Esophagus muscularis mucosa (tissue), 4 donors: Measurements from ENCODE around the gene TMEM225B. TPM values are rescaled to one million over a fixed set of nuclear protein-coding genes. Genes with fewer than 3 reads are reported as not detected.

Experiments used
- DNase-seq: peaks from one replicate; pipeline ENCODE4 v3.0.0-alpha.2; 2017; ENCODE audit errors: extremely low spot score
- H3K27ac ChIP-seq, 4 donors: fragments of 200-600 bp; sonication (generic); replicated peaks in 1 of 4; 1 replicate in 3 of 4; 2 replicates in 1 of 4; pipeline ENCODE4 v1.5.1; 2016 to 2019; ENCODE audit warnings: mild to moderate bottlenecking in 1 of 4
- H3K27me3 ChIP-seq, 4 donors: fragments of 200-600 bp; sonication (generic); one replicate each; pipeline versions ENCODE4 v1.5.1 to v1.6.0; 2016 to 2019
- H3K36me3 ChIP-seq, 4 donors: fragments of 200-600 bp; sonication (generic); one replicate each; pipeline ENCODE4 v1.5.1; 2016 to 2019
- H3K4me1 ChIP-seq, 4 donors: fragments of 200-600 bp; sonication (generic); one replicate each; pipeline ENCODE4 v1.5.1; 2016 to 2019
- H3K4me3 ChIP-seq, 4 donors: fragments of 200-600 bp; sonication (generic); 1 replicate in 2 of 4; 2 replicates in 2 of 4; pipeline ENCODE4 v1.5.1; 2016 to 2019; ENCODE audit warnings: mild to moderate bottlenecking in 4 of 4, moderate library complexity in 1 of 4
- H3K9me3 ChIP-seq, 4 donors: fragments of 200-600 bp; sonication (generic); 1 replicate in 3 of 4; 2 replicates in 1 of 4; pipeline ENCODE4 v1.5.1; 2016 to 2019
- EP300 ChIP-seq: sonication (generic); formaldehyde crosslinking; IDR thresholded peaks from one replicate; pipeline ENCODE4 v1.6.1; 2017; ENCODE audit warnings: antibody characterized with exemption
- POLR2A ChIP-seq: fragments of 450-650 bp; IDR thresholded peaks from one replicate; pipeline ENCODE4 v1.6.1; 2017; ENCODE audit warnings: antibody characterized with exemption, moderate library complexity, mild to moderate bottlenecking, low read depth
- POLR2AphosphoS5 ChIP-seq, 2 donors: sonication (generic); formaldehyde crosslinking; IDR thresholded peaks; one replicate each; pipeline ENCODE4 v1.6.1; 2017; ENCODE audit warnings: antibody characterized with exemption in 2 of 2
- WGBS: methylation state at CpG from one replicate; pipeline ENCODE4 v1.1.5; 2018; 5-methylcytosine and 5-hydroxymethylcytosine counted together
- intact Hi-C: fragments of 100-400 bp; cut with DNase I; formaldehyde crosslinking; loops from one replicate; pipeline ENCODE4 v1.15.1; 2023
- total RNA-seq, 4 donors: library from RNA; depleted of rRNA; stranded (reverse); fragments of >200 nt; gene quantifications; one replicate each; pipeline versions ENCODE4 v1.1.0 to v1.2.1, GENCODE V29; 2016
- TF ChIP-seq, protein P1 (sequence below), 3 experiments: fragments of 200-600 bp in 2 of 3; fragments of 450-650 bp in 1 of 3; sonication (generic) in 2 of 3; IDR thresholded peaks; one replicate each; pipeline ENCODE4 v1.5.1; 2017 to 2019; ENCODE audit warnings: antibody characterized with exemption in 3 of 3, mild to moderate bottlenecking in 2 of 3, moderate library complexity in 1 of 3

TMEM225B gene
- total RNA-seq, 4 donors from 2014 or later, result 0.32 to 0.57 TPM; not detected in 2

DNA sequence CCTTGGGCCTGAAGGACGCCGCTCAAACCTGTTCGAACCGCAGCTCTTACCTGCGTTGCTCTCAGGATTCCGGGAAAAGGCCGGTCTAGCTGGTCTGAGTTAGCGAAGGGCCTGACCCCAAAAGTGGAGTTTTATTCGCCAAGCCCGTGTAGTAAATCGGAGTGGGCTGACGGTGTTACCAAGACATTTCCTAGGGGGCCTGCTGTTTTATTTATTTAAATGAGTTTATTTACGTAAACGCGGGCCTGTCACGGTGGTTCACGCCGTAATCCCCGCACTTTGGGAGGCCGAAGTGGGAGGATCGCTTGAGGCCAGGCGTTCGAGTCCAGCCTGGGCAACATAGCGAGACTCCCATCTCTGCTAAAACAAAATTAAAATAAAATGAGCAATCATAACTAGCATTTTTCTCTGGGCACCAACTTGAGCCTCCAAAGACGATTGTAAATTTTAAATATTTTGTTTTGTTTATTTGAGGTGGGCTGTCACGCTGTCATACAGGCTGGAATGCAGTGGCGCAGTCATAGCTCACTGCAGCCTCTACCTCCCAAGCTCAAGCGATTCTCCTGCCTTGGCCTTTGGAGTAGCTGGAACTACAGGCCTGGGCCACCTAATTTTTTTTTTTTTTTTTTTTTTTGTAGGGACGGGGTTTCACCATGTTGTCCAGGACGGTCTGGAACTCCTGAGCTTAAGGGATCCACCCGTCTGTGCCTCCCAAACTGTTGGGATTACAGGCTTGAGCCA, 38.7 kb upstream of the TMEM225B start:
- Histone ChIP-seq H3K27me3 (no peaks in the 10 kb centered on the region), H3K4me3 (peak overlapping the region; percentile 72 to 97 (median 96)), H3K36me3 (peaks cover 38 to 69% (median 49%) of the 10 kb centered on the region in 4 donors), H3K27ac (peak overlapping the region; percentile 97 to 98 (median 98)), H3K9me3 (no peaks in the 10 kb centered on the region), H3K4me1 (peaks cover 34 to 69% (median 57%) of the 10 kb centered on the region in 4 donors)
- DNase-seq, result no peak
- TF ChIP-seq, protein P1, sequence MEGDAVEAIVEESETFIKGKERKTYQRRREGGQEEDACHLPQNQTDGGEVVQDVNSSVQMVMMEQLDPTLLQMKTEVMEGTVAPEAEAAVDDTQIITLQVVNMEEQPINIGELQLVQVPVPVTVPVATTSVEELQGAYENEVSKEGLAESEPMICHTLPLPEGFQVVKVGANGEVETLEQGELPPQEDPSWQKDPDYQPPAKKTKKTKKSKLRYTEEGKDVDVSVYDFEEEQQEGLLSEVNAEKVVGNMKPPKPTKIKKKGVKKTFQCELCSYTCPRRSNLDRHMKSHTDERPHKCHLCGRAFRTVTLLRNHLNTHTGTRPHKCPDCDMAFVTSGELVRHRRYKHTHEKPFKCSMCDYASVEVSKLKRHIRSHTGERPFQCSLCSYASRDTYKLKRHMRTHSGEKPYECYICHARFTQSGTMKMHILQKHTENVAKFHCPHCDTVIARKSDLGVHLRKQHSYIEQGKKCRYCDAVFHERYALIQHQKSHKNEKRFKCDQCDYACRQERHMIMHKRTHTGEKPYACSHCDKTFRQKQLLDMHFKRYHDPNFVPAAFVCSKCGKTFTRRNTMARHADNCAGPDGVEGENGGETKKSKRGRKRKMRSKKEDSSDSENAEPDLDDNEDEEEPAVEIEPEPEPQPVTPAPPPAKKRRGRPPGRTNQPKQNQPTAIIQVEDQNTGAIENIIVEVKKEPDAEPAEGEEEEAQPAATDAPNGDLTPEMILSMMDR (IDR thresholded peaks at IDR 0.05), result no peak
- no peak for TF ChIP-seq EP300
- TF ChIP-seq POLR2AphosphoS5 (IDR thresholded peaks at IDR 0.05), result no peak
- no peak for TF ChIP-seq POLR2A
- WGBS, result 37% methylated on average over 22 of the region's 31 CpGs
- intact Hi-C loops, result loop anchor here (5.0 kb wide), 1 partner anchor 58 kb away; the partner anchor contains the start of gene ZSCAN25

DNA sequence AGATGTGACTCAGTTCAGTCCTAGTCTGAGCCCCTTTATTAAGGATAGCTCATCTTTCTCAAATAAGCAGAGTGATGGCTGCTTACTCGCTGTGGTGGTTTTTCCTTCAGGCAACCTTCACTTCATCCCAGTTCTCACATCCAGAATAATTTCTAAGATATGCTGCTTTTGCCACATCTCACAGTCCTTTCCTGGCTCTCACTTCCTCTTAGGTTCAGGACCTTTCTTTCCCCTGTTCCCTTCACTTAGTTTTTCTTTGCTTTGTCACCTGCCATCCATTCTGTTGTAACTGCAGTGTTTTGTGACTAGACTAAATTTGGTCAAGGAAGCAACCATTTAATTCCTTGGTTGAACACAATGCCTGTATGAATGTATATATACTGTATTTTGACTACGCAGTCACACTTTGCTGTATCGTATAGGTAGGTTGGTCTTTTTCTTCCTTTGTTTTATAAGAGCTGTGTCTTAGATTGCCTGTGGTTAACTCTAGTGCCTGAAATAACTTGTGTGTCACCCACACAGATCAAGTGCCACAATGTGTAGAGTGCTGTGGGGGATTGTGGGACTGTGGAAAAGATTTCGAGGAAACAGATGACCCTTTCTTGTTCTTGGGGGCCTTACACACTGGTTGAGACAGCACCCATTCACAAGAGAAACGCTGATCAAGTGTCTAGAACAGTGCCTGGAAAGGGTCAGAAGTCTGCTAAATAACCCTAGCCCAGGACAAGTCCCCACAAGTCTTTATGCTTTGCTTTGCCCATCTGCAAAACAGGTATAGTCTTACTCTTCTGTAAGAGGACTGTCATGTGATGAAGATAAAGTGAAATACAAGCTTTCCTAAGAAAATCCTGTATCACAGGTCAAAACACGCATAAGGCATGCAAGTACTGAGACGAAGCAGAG, 37.0 kb upstream of the TMEM225B start:
- WGBS, result 92% methylated on average over 7 of the region's 7 CpGs
- H3K36me3 ChIP-seq, result peaks cover 53 to 69% (median 60%) of the 10 kb centered on the region in 4 donors
- intact Hi-C loops, result no loop called here
- H3K27me3 ChIP-seq, result no peaks in the 10 kb centered on the region
- no peak for TF ChIP-seq EP300
- TF ChIP-seq, protein P1 (IDR thresholded peaks at IDR 0.05), result no peak
- no peak for TF ChIP-seq POLR2AphosphoS5 (IDR thresholded peaks at IDR 0.05)
- TF ChIP-seq POLR2A, result no peak
- no peaks in the 10 kb centered on the region for H3K9me3 ChIP-seq
- H3K4me3 ChIP-seq, result no peak overlapping the region
- H3K4me1 ChIP-seq, result peaks cover 34 to 61% (median 57%) of the 10 kb centered on the region in 4 donors
- H3K27ac ChIP-seq, result peak overlapping the region in 3 of 4 donors; percentile 11 to 98 (median 66)
- no peak for DNase-seq

DNA sequence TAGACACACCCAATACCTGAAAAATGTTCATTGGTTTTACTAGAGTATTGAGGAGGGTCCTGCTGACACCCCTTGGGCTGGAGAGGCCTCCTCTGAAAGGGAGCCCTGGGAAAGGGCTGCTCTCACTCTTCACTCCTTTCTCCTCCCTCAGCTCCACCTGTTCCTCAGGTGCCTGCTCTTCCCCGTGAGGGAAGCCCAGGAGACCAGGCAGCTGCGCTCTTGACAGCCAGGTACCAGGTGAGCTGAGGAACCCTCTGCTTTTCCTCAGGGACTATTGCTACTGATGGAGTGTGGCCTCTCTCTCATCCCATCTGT, 36.4 kb upstream of the TMEM225B start:
- DNase-seq, result no peak
- peaks cover 53 to 69% (median 64%) of the 10 kb centered on the region in 4 donors for H3K36me3 ChIP-seq
- intact Hi-C loops, result no loop called here
- no peak overlapping the region for H3K4me3 ChIP-seq
- peaks cover 34 to 58% (median 53%) of the 10 kb centered on the region in 4 donors for H3K4me1 ChIP-seq
- no peak for TF ChIP-seq POLR2A
- TF ChIP-seq, protein P1 (IDR thresholded peaks at IDR 0.05), result no peak
- TF ChIP-seq EP300, result no peak
- no peak for TF ChIP-seq POLR2AphosphoS5 (IDR thresholded peaks at IDR 0.05)
- H3K27me3 ChIP-seq, result no peaks in the 10 kb centered on the region
- H3K9me3 ChIP-seq, result no peaks in the 10 kb centered on the region
- H3K27ac ChIP-seq, result peak overlapping the region in 1 of 4 donors; percentile 66
- WGBS, result 92% methylated on average over 2 of the region's 2 CpGs

DNA sequence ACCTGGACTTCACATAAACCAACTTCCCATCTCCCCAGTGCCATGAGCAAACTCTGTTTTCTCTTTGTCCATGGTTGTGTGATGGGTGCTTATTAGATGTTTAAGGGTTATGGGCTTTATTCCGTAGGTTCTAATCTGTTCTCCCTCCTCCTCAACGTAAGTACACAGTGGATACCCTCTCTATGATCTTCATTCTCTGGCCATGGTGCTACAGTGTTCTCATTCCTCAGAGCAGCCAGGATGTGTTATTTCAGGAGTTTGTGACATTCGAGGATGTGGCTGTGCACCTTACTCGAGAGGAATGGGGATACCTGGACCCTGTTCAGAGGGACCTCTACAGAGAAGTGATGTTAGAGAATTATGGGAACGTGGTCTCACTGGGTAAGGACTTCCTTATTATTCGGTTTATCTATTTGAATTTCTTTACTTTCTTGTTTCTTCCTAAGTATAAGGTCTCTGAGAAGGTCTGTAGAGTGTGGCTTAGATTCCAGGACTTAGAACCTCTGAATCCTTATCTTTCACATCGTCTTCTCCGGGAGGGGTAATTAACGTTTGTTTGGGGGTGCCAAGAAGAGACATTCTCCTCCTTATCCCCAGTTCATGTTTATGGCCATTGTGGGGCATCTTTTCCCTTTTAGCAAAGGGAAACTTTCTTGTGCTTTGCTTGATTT, 35.8 kb upstream of the TMEM225B start:
- TF ChIP-seq POLR2A (no peak), POLR2AphosphoS5 (IDR thresholded peaks at IDR 0.05) (no peak), EP300 (no peak)
- TF ChIP-seq, protein P1 (IDR thresholded peaks at IDR 0.05), result no peak
- intact Hi-C loops, result no loop called here
- no peak for DNase-seq
- Histone ChIP-seq H3K27ac (peak overlapping the region; percentile 22 to 70 (median 52)), H3K9me3 (no peaks in the 10 kb centered on the region), H3K27me3 (no peaks in the 10 kb centered on the region), H3K36me3 (peaks cover 53 to 70% (median 63%) of the 10 kb centered on the region in 4 donors), H3K4me3 (no peak overlapping the region), H3K4me1 (peaks cover 28 to 53% (median 47%) of the 10 kb centered on the region in 4 donors)
- 88% methylated on average over 9 of the region's 9 CpGs for WGBS
